Kidney tubule cell (primary cell): ENCODE measurements around the gene TRPC4AP.

Experiments used
- DNase-seq: peaks from one replicate; pipeline ENCODE4 v3.0.0-alpha.2; 2018; ENCODE audit warnings: low spot score

TRPC4AP gene

GRCh38 chr20:34970193-34970840, 122.3 kb downstream of the TRPC4AP start:
- DNase-seq = no peak

- no peak for DNase-seq
These were observed 124.4 kb downstream of the TRPC4AP start for GRCh38 chr20:34968042-34968775.

- DNase-seq = no peak
These were observed 125.2 kb downstream of the TRPC4AP start for GRCh38 chr20:34967421-34967820.

GRCh38 chr20:34965051-34965450, 127.6 kb downstream of the TRPC4AP start:
- DNase-seq = no peak

- no peak for DNase-seq
These were observed 128.1 kb downstream of the TRPC4AP start for GRCh38 chr20:34964486-34964885.

GRCh38 chr20:34956751-34957472, 135.7 kb downstream of the TRPC4AP start:
- DNase-seq = no peak

- DNase-seq = no peak
These were observed 136.6 kb downstream of the TRPC4AP start for GRCh38 chr20:34956041-34956458.

GRCh38 chr20:34955231-34956040, 137.2 kb downstream of the TRPC4AP start, which contains the start of the genes GSS and MYH7B:
Gene GSS, minus strand, starts transcription at chr20:34955806. Its CDS starts 3,954 bp downstream, at chr20:34951852.
Gene MYH7B, plus strand, starts transcription at chr20:34955868. Its CDS starts 22,138 bp downstream, at chr20:34978006.
- peak; percentile 96 for DNase-seq

GRCh38 chr20:34954904-34955230, 137.7 kb downstream of the TRPC4AP start:
- no peak for DNase-seq

- DNase-seq = no peak
These were observed 138.6 kb downstream of the TRPC4AP start for GRCh38 chr20:34953960-34954359.

- peak; percentile 80 for DNase-seq
These were observed 139.9 kb downstream of the TRPC4AP start for GRCh38 chr20:34952671-34953070.
